GM19372 (cell line): Measurements from ENCODE around the gene GATA5.
"Not testable (repeated sequence)": the region's sequence is repeated elsewhere in the genome, so short reads cannot be mapped to it uniquely, and the experiment has no call there.

Source experiments
- ATAC-seq: cut with Tn5 transposase; IDR thresholded peaks from one replicate; pipeline ENCODE4 v1.9.1; 2021; ENCODE audit warnings: mild to moderate bottlenecking, low read depth, moderate library complexity; ENCODE audit not compliant: unreplicated experiment

GATA5 gene

DNA sequence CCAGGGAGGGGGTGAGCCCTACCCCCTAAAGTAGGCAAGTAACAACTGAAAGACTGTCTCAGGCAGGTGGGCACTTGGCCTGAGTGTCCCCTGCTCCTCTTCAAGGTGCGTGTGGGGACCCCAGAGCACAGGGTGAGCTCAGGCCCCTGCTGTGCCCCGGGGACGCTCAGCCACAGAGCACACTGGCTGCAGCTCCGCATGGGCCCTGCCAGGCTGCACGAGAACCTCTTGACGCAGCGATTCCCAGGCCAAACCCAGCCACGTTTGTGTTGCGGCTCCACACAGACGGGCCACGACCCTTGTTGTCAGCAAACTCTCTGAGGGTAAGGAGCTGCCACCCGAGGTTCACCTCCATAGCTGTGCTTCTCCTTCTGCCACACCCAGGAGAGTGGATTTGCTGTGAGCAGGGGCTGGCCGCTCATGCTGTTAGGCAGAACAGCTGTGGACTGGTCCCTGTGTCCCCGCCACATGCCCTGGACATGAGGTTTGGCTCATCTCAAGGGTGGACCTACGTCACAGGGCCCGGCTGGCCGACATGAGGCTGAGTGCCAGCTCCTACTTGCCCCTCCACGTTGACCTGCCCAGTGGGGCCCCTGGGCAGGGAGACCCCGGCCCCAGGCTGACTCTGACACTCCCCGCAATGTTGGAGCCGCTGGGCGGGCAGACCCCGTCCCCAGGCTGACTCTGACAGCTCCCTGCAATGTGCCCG lies 29.7 kb upstream of the GATA5 start:
- ATAC-seq, result no peak

DNA sequence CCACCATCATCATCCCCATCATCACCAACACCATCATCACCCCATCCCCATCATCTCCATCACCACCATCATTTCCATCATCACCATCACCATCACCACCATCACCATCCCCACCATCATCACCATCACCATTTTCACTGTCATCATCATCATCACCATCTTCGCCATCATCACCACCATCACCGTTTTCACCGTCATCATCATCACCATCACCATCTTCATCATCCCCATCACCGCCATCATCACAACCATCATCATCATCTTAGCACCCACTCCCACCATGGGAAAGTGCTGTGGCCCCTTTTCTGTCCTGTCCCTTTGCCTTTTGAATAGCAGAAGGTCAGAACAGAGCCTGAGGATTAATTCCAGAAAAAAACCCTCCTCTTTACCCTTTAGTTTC lies 28.5 kb upstream of the GATA5 start:
- no peak for ATAC-seq

DNA sequence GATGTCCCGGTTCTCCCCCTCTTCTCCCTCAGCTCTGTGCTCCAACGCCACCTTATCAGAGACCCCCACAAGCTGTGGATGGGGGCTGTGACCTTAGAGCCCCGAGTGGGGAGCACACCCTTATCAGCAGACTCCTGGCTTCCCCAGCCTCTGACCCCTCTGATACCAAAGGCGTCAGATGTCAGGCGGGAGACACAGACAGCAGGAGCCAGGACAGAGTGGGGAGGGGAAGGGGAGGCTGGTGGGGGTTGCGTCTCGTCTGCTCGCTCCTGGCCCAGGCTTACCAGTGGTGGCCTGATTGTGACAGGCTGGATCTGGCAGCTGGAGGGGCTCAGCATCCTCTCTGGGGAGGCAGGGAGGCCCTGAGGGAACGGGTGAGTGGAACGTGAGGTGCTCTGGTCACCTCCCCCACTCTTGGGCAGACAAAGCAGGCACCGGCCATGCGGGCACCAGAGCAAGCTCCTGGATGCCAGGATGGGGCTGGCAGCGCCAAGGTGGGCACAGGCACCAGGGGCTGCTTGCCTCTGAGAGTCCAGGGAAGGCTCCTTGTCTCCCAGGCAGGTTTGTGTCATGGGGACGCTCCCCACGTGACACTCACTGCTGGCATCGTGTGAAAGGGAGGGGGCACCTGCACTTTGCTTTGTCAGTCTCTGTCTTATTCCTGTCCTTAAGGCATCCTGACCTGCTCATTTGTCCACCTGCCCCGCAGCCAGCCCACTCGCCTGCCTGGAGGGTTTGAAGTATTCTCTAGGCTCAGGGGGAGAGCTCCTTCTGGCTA lies 27.8 kb upstream of the GATA5 start:
- ATAC-seq, result no peak

DNA sequence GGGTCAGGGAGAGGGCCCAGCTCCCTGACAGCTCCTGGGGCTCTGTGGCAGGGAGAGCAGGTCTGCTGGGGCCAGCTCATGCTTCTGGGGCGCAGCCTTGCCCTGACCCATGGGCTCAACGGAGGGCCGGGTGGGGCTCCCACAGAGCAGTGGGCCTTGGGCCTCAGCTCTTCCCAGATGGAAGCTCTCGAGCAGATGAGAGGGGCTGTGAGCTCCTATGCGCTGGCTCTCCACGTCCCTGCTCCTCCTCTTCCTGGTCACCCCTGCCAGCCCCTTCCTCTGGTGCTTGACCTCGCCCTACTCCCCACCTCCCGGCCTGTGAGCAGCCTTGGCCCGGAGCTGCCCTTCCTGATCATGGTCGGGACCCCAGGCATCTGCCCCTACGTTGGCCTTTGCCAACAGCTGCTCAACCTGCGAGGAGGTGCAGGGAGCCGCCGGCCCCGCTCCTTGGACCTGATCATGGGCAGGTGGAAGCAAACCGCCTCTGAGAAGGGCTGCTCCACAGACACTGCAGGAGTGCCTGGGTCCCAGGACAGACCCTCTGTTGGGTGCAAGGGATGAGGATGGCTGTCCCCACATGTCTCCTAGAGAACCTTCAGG lies 26.8 kb upstream of the GATA5 start:
- ATAC-seq, result no peak

DNA sequence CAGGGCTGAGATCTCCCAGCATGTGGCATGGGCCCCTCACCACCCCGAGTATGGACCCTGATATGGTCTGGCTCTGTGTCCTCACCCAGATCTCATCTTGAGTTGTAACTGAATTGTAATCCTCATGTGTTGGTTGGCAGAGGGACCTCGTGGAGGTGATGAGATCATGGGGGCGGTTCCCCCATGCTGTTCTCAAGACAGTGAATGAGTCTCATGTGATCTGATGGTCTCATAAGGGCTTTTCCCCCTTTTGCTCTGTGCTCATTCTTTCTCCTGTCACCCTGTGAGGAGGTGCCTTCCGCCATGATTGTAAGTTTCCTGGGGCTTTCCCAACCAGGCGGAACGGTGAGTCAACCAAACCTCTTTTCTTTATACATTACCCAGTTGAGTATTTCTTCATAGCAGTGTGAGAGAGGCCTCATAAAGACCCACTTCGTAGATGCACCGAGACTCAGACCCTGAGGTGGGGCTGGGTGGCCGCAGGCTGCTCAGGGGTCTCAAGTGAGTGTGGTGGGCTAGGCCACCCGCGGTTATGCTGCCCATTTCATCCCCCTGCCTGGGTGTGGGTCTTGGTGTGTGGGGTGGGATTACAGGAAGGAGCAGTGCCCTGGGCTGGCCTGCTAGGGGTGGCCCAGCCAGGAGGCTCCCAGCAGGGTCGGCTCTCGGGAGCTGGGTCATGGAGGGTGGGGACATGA lies 26.2 kb upstream of the GATA5 start:
- ATAC-seq, result no peak

DNA sequence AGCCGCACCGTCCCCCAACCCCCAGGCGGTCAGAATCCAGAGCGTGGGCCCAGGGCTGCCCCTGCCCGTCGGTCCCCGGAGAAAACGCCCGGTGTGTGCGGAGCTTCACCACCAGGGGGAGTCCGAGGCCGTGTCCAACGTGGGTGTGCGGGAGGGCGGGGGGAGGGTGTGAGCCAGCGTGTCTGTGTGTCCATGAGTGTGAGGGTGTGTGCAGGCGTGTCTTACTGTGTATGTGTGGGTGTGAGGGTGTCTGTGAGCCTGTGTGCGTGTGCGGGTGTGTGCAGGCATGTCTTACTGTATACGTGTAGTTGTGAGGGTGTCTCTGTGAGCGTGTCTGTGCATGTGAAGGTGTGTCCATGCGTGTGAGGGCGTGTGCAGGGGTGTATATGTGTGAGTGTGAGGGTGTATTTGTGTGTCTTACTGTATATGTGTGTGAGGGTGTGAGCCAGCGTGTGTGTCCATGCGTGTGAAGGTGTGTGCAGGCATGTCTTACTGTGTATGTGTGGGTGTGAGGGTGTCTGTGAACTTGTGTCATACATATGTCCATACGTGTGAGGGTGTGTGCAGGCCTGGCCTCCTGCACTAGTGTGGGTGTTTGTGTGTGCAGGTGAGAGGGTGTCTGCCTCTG lies 24.6 kb upstream of the GATA5 start:
- no peak for ATAC-seq

DNA sequence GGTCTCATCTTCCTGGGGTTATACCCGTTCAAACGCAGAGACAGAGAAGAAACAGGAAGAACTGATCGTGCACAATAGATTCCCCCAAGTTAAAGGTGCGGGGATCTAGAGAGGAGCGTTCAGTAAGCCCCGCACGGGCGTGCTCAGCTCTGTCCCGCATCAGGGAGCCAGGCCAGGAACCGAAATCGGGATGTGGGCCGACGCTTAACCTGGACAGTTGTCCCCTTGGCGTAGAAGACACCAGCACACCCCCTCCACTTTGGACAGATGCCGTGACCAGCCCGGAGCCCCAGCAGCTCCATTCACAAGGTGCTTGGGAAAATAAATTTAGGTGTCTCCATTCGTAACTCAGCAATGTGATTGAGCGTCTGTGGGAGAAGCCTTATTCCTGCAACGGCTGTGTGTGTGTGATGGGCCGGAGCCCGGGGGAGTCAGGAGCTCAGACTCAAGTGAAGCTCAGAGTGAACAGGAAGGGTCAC lies 24.0 kb upstream of the GATA5 start:
- ATAC-seq, result no peak

DNA sequence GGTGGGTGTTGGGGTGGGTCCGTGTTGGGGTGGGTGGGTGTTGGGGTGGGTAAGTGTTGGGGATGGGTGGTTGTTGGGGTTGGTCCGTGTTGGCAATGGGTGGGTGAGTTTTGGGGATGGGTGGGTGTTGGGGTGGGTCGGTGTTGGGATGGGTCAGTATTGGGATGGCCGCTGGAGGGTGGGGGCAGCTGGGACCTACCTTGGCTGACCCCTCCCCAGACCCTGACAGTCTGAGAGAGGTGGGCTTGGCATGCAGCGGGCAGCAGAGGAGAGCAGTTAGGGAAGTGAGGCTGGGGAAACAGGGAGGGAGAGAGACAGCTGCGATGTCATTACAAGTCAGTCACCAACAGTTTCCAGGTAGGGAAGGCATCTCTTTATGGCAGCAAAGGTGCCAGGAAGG lies 23.1 kb upstream of the GATA5 start:
- ATAC-seq, result no peak

DNA sequence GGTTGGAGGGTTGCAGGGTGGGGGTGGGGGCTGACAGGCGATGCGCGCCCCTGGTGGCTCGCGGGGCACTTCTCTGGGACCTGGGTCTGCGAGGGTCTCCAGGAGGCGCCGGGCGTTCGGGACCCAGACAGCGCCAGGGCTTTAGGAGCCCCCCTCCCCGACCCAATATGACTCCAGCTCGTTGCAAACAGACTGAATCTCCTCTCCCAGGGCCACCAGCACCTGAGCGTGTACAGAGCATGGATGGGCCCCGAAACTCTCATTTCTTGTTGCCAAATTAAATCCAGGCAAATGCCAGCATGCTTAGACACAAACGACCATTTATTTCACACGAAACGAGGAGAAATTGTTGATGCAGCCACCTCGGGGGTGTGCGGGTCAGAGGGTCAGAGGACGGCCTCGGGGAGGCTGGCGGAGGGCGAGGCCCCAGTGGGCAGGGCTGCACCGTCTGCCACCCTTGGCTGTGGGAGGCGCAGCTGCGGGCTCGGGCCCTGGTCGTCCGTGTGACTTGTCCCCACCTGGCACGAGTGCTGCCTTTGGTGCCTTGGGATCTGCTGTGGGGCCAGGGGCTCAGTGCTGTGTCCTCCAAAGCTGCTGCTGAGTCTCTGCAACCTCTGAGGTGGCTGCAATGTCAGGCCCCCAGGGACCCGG lies 20.9 kb upstream of the GATA5 start:
- ATAC-seq, result no peak

DNA sequence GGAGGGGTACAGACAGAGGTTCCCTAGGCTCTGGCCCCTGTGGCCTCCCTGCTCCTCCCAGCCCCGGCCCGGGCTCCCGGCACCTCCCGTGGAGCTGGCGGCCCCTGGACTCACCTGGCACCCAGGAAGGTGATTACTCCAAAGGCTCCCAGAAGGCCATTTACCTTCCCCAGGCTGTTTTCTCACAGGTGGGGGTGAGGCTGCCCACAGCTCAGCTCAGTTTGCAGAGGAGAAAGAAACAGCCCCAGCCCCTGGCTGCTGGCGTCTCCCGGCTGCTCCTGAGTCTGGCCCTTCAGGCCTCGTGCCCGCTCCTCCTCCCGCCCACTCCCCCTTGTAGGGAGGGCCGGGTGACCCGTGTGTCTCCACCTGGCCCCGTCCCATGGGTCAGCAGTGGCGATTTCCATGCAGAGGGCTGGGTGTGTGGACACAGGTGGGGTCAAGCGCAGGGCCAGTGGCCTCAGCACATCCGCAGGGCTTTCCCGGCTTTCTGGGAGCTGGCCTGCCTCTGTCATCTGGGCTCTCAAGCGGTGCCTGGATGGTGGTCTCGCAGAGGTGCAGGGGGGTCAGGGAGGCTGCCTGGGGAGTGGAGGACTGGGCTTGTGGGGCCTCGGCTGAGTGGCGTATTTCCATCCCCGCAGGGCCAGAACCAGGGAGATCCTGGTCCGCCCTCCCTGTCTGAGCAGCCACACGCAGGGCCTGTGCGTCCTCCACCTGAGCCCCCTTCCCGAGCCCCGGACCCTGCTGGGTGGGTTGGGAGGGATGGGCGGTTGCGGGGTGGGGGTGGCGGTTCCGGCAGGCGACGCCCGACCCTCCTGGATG lies 20.2 kb upstream of the GATA5 start:
- ATAC-seq, result no peak

DNA sequence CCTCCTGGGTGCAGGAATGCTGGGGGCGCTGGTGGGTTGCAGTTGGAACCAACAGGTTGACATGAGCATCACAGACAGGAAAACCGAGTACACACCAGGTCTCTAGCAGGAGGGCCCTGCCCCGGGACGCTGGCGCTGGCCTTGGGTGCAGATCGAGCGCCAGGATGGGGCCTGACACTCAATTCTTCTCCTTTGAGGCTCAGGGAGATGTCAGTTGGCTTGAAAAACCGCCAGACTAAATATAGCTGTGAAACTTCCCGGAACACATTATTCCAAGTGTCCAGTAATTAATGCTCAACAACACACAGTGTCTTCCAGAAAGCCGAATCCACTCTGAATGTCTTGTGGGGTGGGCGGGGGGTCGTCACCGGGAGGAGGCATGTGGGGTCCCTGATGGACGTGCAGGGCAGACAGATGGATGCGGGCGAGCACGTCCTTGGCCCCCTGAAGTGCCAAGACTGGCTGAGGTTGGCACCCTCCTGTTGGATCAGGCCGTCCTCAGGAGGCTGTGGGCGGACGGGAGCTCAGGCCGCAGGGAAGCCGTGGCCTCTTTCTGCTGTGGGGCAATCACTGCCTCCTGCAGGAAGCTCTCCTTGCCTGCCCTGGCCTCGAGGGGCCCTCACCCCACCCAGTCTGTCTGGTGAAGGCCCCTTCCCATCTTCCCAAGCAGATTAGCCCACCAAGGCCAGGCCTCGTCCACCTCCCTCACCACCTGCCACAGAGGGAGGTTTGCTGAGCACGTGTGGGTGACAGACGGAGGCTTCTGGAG lies 19.4 kb upstream of the GATA5 start:
- no peak for ATAC-seq

DNA sequence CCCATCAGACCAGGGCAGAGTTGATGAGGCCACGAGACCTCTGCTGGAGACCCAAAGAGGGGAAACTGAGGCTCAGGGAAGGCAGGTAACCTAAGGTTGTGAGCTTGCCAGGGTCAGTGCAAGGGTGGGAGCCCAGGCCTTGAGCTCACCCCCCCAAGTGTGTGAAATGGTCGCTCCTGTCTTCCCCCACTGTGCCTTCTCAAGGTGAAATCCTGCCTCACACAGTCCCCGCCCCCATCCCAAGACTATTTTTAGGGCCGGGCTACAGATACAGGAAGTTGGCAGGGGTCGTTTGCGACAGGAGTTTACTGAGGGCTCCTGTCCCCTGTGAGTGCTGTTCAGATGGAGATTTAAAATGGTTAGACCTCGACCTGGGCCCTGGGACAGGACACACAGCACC lies 18.7 kb upstream of the GATA5 start:
- ATAC-seq, result no peak

DNA sequence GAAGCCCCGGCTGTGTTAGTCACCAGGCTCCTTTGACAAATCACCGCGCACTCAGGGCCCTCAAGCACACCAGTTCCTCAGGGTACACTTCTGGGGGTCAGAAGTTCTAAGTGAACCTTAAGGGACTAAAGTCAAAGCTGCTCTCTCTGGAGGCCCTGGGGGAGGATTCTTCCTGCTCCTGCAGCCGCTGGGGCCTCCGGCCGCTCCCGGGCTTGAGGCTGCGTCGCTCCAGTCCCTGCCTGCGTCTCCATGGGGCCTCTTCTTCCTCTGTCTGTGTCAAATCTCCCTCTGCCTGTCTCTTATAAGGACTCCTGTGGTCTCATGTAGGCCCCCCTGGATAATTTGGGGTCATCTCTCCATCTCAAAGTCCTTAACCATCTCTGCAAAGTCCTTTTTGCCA lies 18.1 kb upstream of the GATA5 start:
- ATAC-seq, result no peak

DNA sequence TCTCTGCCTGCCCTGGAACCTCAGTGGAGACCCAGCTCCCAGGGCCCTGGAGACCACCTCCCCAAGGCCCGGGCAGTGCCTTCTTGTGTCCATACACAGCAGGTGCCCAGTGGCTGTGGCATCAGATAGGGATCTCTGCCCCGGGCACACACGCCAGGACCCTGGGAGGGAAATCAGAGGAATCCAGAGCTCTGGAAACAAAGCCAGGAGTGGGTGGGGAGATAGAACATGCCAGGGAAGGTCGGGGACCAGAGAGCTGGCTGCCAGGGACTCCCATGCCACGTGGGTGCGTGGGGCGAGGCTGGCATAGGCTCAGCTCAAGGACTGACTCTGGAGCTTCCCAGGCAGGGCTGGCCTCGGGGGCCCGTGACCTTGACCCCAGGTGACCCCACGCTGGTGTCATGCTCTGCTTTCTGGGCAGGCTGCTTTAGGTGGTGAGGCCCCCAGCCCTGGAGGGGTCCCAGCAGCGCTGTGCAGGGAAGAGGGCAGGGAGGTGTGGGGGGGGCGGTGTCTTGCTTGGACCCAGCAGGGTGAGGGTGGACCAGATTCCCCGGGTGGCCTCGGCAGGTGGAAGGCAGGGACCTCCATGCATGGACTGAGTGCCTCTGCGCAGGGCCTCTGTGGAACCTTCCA lies 17.6 kb upstream of the GATA5 start:
- no peak for ATAC-seq

DNA sequence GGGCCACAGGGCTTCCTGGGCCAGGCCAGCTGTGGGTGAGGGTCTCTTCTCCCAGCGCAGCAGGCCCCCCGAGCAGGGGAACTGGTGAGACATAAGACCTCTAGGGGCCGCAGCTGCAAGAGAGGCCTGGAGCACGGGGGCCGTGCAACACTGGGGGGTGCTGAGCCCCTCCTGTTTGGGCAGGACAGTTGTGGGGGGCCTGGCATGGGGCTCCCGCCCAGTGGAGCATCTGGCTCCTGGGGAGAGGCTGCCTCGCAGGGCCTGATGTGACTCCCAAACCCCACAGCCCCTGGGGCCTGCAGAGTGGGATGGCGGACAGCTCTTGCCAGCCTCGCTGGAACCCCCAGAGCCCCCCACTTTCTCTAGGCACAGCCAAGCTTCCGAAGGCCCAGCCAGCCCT lies 16.9 kb upstream of the GATA5 start:
- ATAC-seq, result no peak

DNA sequence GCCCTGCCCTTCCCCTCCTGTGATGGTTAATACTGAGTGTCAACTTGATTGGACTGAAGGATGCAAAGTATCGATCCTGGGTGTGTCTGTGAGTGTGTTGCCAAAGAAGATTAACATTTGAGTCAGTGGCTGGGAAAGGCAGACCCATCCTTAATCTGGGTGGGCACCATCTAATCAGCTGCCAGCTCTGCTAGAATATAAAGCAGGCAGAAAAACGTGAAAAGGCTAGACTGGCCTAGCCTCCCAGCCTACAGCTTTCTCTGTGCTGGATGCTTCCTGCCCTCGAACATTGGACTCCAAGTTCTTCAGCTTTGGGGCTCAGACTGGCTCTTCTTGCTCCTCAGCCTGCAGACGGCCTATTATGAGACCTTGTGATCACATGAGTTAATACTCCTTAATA lies 15.0 kb upstream of the GATA5 start:
- ATAC-seq, result not testable (repeated sequence)

DNA sequence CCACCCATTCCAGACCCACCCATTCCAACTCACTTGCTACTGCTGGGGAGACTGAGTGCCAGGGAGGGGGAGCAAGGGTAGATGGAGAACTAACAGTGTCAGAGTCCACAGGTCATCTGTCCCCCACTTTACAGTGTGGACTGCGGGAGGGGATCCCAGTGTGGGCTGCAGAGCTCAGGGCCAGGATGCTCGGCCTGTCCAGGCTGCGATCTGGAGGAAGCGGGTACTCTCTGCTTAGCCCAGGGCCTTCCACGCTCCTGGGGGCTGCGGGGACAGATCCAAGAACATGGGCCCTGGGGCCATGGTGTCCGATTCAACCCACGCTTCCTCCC lies 14.1 kb upstream of the GATA5 start:
- ATAC-seq, result no peak

DNA sequence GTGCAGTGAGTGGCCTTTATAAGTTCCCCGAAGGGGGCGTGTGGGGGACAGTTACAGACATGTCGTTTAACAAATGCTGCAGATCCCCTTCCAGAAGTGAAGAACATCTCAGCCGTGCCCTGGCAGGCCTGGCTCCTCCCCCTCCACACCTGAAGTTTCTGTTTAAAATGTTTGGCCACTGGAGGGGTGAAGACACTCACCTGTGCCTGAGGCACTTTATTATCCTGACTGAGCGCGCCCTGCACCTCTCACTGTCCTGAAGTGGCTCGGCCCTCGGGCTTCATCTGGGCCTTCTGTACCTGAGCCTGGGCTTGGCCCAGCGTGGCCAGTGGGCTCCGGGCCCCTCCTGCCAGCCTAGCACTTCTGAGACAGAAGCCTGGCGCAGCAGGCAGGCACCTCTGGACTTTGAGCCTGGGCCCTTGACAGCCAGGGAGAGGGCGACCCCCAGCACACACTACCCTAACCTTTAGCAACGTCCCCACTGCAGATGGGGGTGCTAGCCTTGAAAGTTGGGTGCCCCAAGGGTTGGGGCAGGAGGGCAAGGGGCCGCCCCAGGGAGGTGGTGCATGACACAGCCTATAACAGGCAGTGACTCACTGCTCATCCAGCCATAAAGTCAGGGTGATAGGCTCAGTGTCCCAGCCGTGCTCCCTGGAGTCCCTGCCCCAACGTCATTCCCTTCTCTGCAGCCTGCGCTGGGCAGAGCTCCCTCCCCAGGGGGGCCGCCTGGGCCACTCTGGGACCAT lies 13.6 kb upstream of the GATA5 start:
- no peak for ATAC-seq
